MM.1S (cell line): ENCODE data around the gene ANXA6.

ENCODE experiments used
- DNase-seq: peaks from one replicate; pipeline ENCODE4 v3.0.0-alpha.2; 2015
- H2AFZ ChIP-seq: fragments of 300-600 bp; sonication (generic); 2 replicates; pipeline ENCODE4 v1.6.0; 2016; ENCODE audit warnings: antibody characterized with exemption, low read length
- H3F3A ChIP-seq: fragments of 300-600 bp; sonication (generic); 2 replicates; pipeline ENCODE4 v1.6.1; 2016; ENCODE audit warnings: mild to moderate bottlenecking, antibody characterized with exemption, low read length, moderate library complexity, mixed read lengths; ENCODE audit not compliant: insufficient read depth
- H3K27ac ChIP-seq: fragments of 300-600 bp; sonication (generic); 2 replicates; pipeline ENCODE4 v1.5.1; 2016; ENCODE audit warnings: mild to moderate bottlenecking, low read length
- H3K27me3 ChIP-seq: fragments of 300-600 bp; sonication (generic); replicated peaks from 2 replicates; pipeline ENCODE4 v1.6.0; 2016; ENCODE audit warnings: low read length; ENCODE audit not compliant: insufficient read depth
- H3K36me3 ChIP-seq: fragments of 300-600 bp; sonication (generic); replicated peaks from 2 replicates; pipeline ENCODE4 v1.6.1; 2016; ENCODE audit warnings: mild to moderate bottlenecking, low read length, mixed read lengths; ENCODE audit not compliant: insufficient read depth
- H3K4me1 ChIP-seq: fragments of 300-600 bp; sonication (generic); 2 replicates; pipeline ENCODE4 v1.6.1; 2016; ENCODE audit warnings: low read length, mixed read lengths
- H3K4me2 ChIP-seq: fragments of 300-600 bp; sonication (generic); 2 replicates; pipeline ENCODE4 v1.6.0; 2016; ENCODE audit warnings: low read depth, low read length
- H3K4me3 ChIP-seq: fragments of 300-600 bp; sonication (generic); 2 replicates; pipeline ENCODE4 v1.5.1; 2016; ENCODE audit warnings: low read length, mixed read lengths
- H3K79me2 ChIP-seq: fragments of 300-600 bp; sonication (generic); 2 replicates; pipeline ENCODE4 v1.6.1; 2016; ENCODE audit warnings: mixed run types, low read length, mixed read lengths
- H3K9ac ChIP-seq: fragments of 300-600 bp; sonication (generic); 2 replicates; pipeline ENCODE4 v1.6.1; 2016; ENCODE audit warnings: low read length, mixed read lengths
- H3K9me2 ChIP-seq: fragments of 300-600 bp; sonication (generic); replicated peaks from 2 replicates; pipeline ENCODE4 v1.6.1; 2016; ENCODE audit warnings: mild to moderate bottlenecking, low read length, mixed read lengths; ENCODE audit not compliant: insufficient read depth
- H3K9me3 ChIP-seq: fragments of 300-600 bp; sonication (generic); replicated peaks from 2 replicates; pipeline ENCODE4 v1.6.1; 2016; ENCODE audit warnings: mild to moderate bottlenecking, low read length, mixed read lengths; ENCODE audit not compliant: insufficient read depth
- H4K20me1 ChIP-seq: fragments of 300-600 bp; sonication (generic); 2 replicates; pipeline ENCODE4 v1.6.1; 2016; ENCODE audit warnings: mild to moderate bottlenecking, low read length, moderate library complexity, mixed read lengths; ENCODE audit not compliant: insufficient read depth
- CTCF ChIP-seq: fragments of 300-600 bp; sonication (generic); IDR thresholded peaks from 2 replicates; pipeline ENCODE4 v1.5.1; 2016; ENCODE audit warnings: antibody characterized with exemption, low read length, mixed read lengths
- EZH2 ChIP-seq: fragments of 300-600 bp; sonication (generic); optimal IDR thresholded peaks from 2 replicates; pipeline ENCODE3; 2017; ENCODE audit warnings: low read depth, mild to moderate bottlenecking, antibody characterized with exemption, low read length, mixed read lengths
- EZH2phosphoT487 ChIP-seq: fragments of 300-600 bp; sonication (generic); IDR thresholded peaks from 2 replicates; pipeline ENCODE4 v1.6.1; 2018; ENCODE audit warnings: antibody characterized with exemption, low read length

ANXA6 gene

GRCh38 chr5:151105561-151105960 lies 52.0 kb downstream of the ANXA6 start:
- Histone ChIP-seq H3K9ac (no peak overlapping the region), H4K20me1 (no peaks in the 10 kb centered on the region), H3K9me3 (no peaks in the 10 kb centered on the region), H2AFZ (no peak overlapping the region), H3K9me2 (no peaks in the 10 kb centered on the region), H3K79me2 (peaks cover 12% of the 10 kb centered on the region), H3K36me3 (peaks cover 29% of the 10 kb centered on the region), H3K4me1 (no peaks in the 10 kb centered on the region), H3K4me2 (no peak overlapping the region), H3K27me3 (no peaks in the 10 kb centered on the region), H3F3A (0 out of 2 replicates have a peak, but pooled peaks cover 8% of the 10 kb centered on the region), H3K27ac (no peak overlapping the region), H3K4me3 (no peak overlapping the region)
- TF ChIP-seq EZH2 (no peak), EZH2phosphoT487 (no peak), CTCF (no peak)
- DNase-seq: no peak

- no peak for DNase-seq
- Histone ChIP-seq H3K4me3 (no peak overlapping the region), H3K4me2 (no peak overlapping the region)
Measured at GRCh38 chr5:151104795-151105194, 52.8 kb downstream of the ANXA6 start.

GRCh38 chr5:151101746-151102145 lies 55.8 kb downstream of the ANXA6 start:
- peaks cover 9% of the 10 kb centered on the region for H3K36me3 ChIP-seq
- H3K27me3 ChIP-seq: no peaks in the 10 kb centered on the region
- no peaks in the 10 kb centered on the region for H4K20me1 ChIP-seq
- H3K9ac ChIP-seq: no peak overlapping the region
- TF ChIP-seq EZH2 (no peak), EZH2phosphoT487 (no peak), CTCF (no peak)
- H3K79me2 ChIP-seq: no peaks in the 10 kb centered on the region
- H2AFZ ChIP-seq: no peak overlapping the region
- H3K9me3 ChIP-seq: no peaks in the 10 kb centered on the region
- H3F3A ChIP-seq: peaks cover 12% of the 10 kb centered on the region; the same call in 1 of the 2 replicates
- H3K27ac ChIP-seq: no peak overlapping the region
- peaks cover 3% of the 10 kb centered on the region; the same call in 1 of the 2 replicates for H3K4me1 ChIP-seq
- no peak for DNase-seq
- no peaks in the 10 kb centered on the region for H3K9me2 ChIP-seq
- H3K4me2 ChIP-seq: no peak overlapping the region
- H3K4me3 ChIP-seq: no peak overlapping the region

More at GRCh38 chr5:151104795-151105194, 52.8 kb downstream of the ANXA6 start:
- H3K27me3 ChIP-seq: no peaks in the 10 kb centered on the region
- H3K4me1 ChIP-seq: no peaks in the 10 kb centered on the region
- H2AFZ ChIP-seq: no peak overlapping the region
- H4K20me1 ChIP-seq: no peaks in the 10 kb centered on the region
- H3K27ac ChIP-seq: no peak overlapping the region
- peaks cover 4% of the 10 kb centered on the region for H3K79me2 ChIP-seq
- H3K36me3 ChIP-seq: peaks cover 23% of the 10 kb centered on the region
- H3K9me3 ChIP-seq: no peaks in the 10 kb centered on the region
- H3K9ac ChIP-seq: no peak overlapping the region
- no peaks in the 10 kb centered on the region for H3K9me2 ChIP-seq
- peaks cover 8% of the 10 kb centered on the region; the same call in 1 of the 2 replicates for H3F3A ChIP-seq
- TF ChIP-seq EZH2phosphoT487 (no peak), CTCF (no peak)
